ENCODE measurements around the gene TECRL.

Gene TECRL

GRCh38 chr4:64326507-64326906 lies 82.7 kb downstream of the TECRL start:
- DNase-seq, result no peak

- DNase-seq, result no peak
These were observed 103.0 kb downstream of the TECRL start for GRCh38 chr4:64306255-64306565.

GRCh38 chr4:64305565-64306254 lies 103.5 kb downstream of the TECRL start:
- DNase-seq, result no peak

GRCh38 chr4:64272432-64272831 lies 136.8 kb downstream of the TECRL start:
- no peak for DNase-seq

GRCh38 chr4:64271601-64272081 lies 137.6 kb downstream of the TECRL start:
- no peak for DNase-seq

GRCh38 chr4:64266669-64267068 lies 142.6 kb downstream of the TECRL start:
- DNase-seq, result no peak

GRCh38 chr4:64266263-64266662 lies 143.0 kb downstream of the TECRL start:
- no peak for DNase-seq

GRCh38 chr4:64251781-64252180 lies 157.5 kb downstream of the TECRL start:
- no peak for DNase-seq

GRCh38 chr4:64250488-64250887 lies 158.8 kb downstream of the TECRL start:
- no peak for DNase-seq

GRCh38 chr4:64250061-64250460 lies 159.2 kb downstream of the TECRL start:
- DNase-seq, result no peak

GRCh38 chr4:64248186-64248585 lies 161.1 kb downstream of the TECRL start:
- DNase-seq, result no peak

- no peak for DNase-seq
These were observed 178.4 kb downstream of the TECRL start for GRCh38 chr4:64230709-64231310.
